ENCODE data around the gene MRGPRE.

GRCh38 chr11:3222941-3223915, 9.0 kb downstream of the MRGPRE start:
- TF ChIP-seq CTCF (IDR thresholded peaks at IDR 0.05; ENCODE audit: low read depth, low read length, poor library complexity, severe bottlenecking) (no peak), EZH2phosphoT487 (IDR thresholded peaks at IDR 0.05; ENCODE audit: borderline replicate concordance, low read length) (no peak)
